ENCODE measurements around the gene TOM1L2.
A peak's percentile ranks its signal among the peaks of the same experiment; 100 is the strongest.
"Not testable (repeated sequence)": the region's sequence is repeated elsewhere in the genome, so short reads cannot be mapped to it uniquely, and the experiment has no call there.

Gene TOM1L2
- total RNA-seq, result 5.9 to 29.0 (median 16.8) reads per million in 18 experiments

GRCh38 chr17:17972126-17972951 is at the start of gene TOM1L2, which contains the start of gene DRC3:
Gene TOM1L2 (minus strand): TSS chr17:17972400. CDS start chr17:17972313, 87 bp downstream.
Gene DRC3 (plus strand): TSS chr17:17972862. CDS start chr17:17977599, 4,737 bp downstream.
- peak; percentile 100 for DNase-seq

GRCh38 chr17:18021372-18021771 is 49.2 kb upstream of the TOM1L2 start:
- no peak for DNase-seq

- DNase-seq, result no peak
These were observed 48.8 kb upstream of the TOM1L2 start for GRCh38 chr17:18020971-18021370.

- no peak for DNase-seq
These were observed 47.6 kb upstream of the TOM1L2 start for GRCh38 chr17:18019838-18020154.

DNA sequence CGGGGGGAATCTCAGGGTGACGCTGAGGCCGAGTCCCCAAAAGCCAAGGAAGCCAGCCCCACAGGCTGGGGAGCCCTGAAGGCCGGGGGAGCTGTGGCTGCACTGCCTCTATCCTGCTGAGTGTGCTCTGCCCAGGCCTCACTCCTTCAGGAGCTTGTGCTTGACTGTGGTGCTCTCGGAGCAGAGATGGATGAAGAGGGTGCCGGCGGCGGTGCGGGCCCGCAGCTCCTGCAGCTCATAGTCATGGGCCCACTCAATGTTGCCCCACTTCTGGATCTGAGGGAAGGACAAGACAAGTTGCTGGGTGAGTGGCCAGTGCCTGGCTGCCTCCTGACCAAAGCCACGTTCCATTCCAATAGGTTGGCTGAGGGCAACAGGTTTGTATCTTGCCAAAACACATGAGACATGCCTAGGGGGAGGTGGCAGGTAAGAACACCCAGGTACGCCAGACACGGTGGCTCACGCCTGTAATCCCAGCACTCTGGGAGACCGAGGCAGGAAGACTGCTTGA is 46.3 kb upstream of the TOM1L2 start:
- no peak for DNase-seq

DNA sequence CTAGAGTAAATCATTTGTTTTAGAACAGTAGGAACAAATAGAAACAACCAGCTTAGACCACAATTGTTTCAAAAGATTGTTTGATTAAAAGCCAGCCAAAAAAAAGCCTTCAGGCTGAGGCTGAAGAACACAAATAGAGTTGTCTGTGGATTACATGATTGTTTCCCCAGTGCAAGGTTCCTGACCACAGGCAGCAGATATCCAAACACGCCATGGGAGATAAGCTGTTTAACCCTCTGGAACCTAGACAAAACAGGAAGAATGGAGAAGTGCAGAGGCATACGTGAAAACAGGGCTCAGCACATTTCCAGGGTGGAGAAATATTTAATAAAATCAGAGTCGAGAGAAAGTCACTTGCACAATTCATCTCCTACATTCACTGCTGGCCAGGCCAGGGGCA is 45.8 kb upstream of the TOM1L2 start:
- DNase-seq, result no peak

GRCh38 chr17:18016426-18016825 is 44.2 kb upstream of the TOM1L2 start:
- no peak for DNase-seq

DNA sequence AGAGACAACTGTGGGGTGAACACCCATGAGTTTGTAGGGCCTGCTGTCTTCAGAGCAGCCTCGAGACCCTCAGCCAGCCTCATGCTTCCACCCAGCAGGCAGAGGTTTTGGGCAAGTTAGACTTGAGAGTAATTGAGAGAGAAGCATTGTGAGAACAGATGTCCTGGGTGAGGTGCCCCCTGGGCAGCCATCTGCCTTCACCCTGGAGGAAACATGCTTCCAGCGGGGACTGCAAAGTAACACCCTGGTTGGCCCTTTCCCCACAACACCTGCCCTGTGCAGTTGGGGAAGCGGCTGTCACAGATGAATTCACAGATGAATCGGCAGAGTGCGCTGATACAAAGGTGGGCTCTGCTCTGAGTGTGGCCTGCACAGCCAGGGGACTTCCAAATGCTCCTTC is 43.4 kb upstream of the TOM1L2 start:
- DNase-seq, result no peak

GRCh38 chr17:18014006-18014405 is 41.8 kb upstream of the TOM1L2 start:
- no peak for DNase-seq

DNA sequence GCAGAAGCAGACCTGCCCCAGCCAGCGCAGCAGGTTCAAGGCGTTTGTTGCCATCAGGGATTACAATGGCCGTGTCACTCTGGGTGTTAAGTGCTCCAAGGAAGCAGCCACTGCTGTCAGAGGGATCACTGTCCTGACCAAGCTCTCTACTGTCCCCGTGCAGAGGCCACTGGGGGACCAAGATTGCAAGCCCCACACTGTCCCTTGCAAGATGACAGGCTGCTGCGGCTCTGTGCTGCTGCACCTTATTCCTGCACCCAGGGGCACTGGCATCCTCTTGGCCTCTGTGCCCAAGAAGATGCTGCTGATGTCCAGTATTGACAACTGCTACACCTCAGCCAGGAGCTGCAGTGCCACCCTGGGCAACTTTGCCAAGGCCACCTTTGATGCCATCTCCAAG is 39.1 kb upstream of the TOM1L2 start:
- DNase-seq, result no peak

- no peak for DNase-seq
These were observed 37.6 kb upstream of the TOM1L2 start for GRCh38 chr17:18009609-18010420.

- no peak for DNase-seq
These were observed 36.5 kb upstream of the TOM1L2 start for GRCh38 chr17:18008496-18009268.

DNA sequence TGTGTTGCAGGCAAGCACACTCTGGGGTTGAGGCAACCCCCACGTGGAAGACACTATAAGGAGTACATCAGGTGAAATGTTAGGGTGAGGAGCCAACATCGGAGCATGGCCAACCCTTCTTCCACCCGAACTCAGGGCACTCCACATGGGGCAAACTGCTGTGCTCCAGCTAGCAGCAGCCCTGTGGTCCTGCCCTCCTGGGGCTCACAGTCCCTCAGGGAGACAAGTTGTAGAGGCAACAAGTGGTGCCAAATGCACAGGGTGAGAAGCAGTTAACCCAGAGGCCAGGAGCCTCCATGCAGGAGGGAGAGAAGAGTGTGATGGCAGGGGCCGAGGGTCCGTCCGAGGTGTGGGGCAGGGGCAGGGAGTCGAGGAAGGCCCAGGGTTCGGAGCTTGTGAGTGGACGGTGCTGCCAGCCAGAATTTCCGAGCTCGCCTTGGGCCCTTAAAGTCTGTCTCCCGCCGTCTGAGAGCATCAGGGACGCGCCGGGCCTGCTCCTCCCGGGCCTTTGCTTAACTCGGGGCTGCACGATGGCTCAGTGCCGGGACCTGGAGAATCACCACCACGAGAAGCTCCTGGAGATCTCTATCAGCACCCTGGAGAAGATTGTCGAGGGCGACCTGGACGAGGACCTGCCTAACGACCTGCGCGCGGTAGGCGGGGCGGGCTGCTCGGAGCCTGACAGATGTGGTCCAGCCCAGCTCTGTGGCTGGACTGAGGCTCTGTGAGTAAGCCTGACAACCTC is 34.5 kb upstream of the TOM1L2 start:
- no peak for DNase-seq

DNA sequence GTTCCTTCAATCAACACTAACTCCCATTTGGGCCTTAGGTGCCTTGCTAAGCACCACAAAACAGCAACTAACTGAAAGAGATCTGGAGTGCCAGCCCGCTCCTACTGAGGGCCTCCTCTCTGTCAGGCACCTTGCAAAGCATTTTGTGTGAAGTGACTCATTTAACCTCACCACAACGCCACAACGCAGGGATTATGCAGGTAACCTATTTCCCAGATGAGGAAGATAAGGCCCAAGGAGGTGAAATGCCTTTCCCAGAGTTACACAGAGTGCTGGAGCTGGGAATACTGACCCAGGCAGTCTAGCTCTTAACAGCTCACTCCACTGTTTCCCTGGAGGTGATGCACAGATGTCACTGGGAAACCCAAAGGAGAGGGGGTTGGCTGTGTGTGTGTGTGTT is 33.3 kb upstream of the TOM1L2 start:
- DNase-seq, result no peak

DNA sequence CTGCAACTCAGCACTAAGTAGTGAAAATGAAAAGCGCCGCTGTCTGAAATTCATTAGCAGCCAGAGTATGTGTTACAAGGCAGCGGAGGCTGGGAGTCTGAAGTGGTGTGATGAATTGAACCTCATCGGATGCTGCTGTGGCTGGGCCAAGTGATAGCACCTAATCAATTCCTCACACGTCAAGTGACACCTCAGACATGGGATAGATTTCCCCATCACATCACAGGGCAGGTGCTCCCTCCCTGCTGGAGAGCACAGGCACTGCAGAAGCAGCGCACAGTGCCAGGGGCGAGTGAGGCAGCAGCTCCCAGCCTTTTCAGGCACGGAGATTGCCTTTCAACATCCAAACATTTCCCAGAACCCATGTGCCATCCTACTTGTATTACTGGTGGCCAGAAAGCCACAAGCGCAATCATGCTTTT is 32.7 kb upstream of the TOM1L2 start:
- no peak for DNase-seq

DNA sequence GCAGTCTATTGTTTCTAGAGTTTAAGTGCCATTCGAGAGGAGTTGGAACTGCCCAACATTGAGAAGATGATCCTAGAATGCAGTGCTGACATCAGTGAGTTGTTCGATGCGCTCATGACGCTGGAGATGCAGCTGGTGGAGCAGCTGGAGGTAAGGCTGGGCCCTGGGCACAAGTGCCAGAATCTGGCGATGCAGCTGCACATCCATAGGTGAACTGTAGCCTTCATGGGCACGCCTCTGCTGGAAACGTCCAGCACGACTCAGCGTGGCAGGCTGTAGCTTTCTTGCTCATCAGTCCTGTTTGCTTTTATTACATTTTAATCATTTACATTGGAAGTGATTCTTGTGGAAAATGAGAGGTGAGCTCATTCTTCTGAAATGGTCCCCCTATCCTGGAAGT is 32.1 kb upstream of the TOM1L2 start:
- no peak for DNase-seq

DNA sequence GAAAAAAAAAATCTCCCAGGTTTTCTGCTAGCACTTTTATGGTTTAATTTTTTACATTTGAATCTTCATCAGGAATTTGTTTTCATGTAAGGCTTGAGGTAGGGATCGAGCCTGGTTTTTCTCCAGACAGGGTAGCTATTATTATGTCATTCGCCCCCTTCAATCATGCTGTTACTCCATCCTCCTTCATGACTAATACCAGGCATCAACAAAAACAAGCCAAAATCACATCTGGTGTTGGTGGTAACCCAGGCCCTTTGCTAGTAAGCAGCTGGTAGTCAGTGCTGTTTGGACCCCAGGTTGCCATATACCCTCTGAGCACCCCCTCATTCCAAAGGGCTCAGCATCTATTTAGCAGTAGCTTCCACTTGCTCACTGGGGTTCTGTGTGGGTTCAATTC is 30.0 kb upstream of the TOM1L2 start:
- DNase-seq, result no peak

GRCh38 chr17:18000030-18000408 is 27.8 kb upstream of the TOM1L2 start:
- DNase-seq, result no peak

GRCh38 chr17:17999364-18000029 is 27.3 kb upstream of the TOM1L2 start:
- no peak for DNase-seq

DNA sequence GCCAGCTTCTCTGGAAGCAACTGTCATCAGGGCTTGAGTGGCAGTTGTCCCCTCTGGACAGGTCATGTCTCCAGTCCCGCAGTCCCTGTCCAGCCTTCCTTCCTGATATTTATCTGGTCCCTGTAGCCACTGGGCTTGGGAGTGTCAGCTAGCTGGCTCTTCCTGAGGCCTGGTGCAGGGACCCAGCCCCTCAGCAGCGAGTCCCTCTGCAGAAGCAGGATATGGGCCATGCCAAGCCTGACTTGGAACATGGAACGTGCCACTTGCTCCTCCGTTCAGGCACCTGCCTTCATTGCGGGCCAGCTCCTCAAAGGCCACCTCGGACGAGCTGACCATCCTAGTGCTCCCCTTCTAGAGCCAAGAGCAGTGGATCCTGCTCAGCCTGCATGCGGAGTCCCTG is 26.7 kb upstream of the TOM1L2 start:
- no peak for DNase-seq

DNA sequence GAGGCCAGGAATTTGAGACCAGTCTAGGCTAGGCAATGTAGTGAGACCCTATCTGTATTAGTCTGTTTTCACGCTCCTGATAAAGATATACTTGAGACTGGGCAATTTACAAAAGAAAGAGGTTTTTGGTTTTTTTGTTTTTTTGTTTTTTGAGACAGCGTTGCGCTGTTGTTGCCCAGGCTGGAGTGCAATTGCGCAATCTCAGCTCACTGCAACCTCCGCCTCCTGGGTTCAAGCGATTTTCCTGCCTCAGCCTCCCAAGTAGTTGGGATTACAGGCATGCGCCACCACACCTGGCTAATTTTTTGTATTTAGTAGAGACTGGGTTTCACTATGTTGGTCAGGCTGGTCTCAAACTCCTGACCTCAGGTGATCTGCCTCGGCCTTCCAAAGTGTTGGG is 23.7 kb upstream of the TOM1L2 start:
- DNase-seq, result not testable (repeated sequence)
